Mammary epithelial cell (primary cell): Measurements from ENCODE around the gene CPLX4.

Experiments used
- EZH2 ChIP-seq: IDR thresholded peaks from 2 replicates; pipeline ENCODE4 v1.6.1; 2012; ENCODE audit warnings: low read length, inconsistent platforms, borderline replicate concordance
- TF ChIP-seq, protein P1 (sequence below), 2 donors: IDR thresholded peaks in 1 of 2; conservative IDR thresholded peaks in 1 of 2; 2 replicates each; pipeline ENCODE4 v1.5.1; 2011 to 2012; ENCODE audit warnings: inconsistent platforms in 2 of 2, low read length in 2 of 2, mild to moderate bottlenecking in 2 of 2, control low read depth in 1 of 2, low read depth in 1 of 2; ENCODE audit not compliant: insufficient read depth in 1 of 2; ENCODE audit errors: extremely low read depth in 1 of 2

- TF ChIP-seq, protein P1, sequence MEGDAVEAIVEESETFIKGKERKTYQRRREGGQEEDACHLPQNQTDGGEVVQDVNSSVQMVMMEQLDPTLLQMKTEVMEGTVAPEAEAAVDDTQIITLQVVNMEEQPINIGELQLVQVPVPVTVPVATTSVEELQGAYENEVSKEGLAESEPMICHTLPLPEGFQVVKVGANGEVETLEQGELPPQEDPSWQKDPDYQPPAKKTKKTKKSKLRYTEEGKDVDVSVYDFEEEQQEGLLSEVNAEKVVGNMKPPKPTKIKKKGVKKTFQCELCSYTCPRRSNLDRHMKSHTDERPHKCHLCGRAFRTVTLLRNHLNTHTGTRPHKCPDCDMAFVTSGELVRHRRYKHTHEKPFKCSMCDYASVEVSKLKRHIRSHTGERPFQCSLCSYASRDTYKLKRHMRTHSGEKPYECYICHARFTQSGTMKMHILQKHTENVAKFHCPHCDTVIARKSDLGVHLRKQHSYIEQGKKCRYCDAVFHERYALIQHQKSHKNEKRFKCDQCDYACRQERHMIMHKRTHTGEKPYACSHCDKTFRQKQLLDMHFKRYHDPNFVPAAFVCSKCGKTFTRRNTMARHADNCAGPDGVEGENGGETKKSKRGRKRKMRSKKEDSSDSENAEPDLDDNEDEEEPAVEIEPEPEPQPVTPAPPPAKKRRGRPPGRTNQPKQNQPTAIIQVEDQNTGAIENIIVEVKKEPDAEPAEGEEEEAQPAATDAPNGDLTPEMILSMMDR (conservative IDR thresholded peaks at IDR 0.05 in 1 of 2, IDR thresholded peaks at IDR 0.05 in 1 of 2; ENCODE audit: extremely low read depth in 1 of 2, insufficient read depth in 1 of 2, low read depth in 1 of 2, low read length in 2 of 2), result no peak
- TF ChIP-seq EZH2, result no peak
These were observed 14.5 kb upstream of the CPLX4 start for GRCh38 chr18:59332986-59333385.
